IMR-90 (cell line): Measurements from ENCODE around the gene MRPS5. TPM values are rescaled to one million over a fixed set of nuclear protein-coding genes. Genes with fewer than 3 reads are reported as not detected.
"Not testable (repeated sequence)": the region's sequence is repeated elsewhere in the genome, so short reads cannot be mapped to it uniquely, and the experiment has no call there.

Source experiments
- ATAC-seq: fragments of 200-7000 bp; cut with Tn5 transposase; 2 replicates; pipeline ENCODE4 v1.9.1; 2020; ENCODE audit warnings: low read depth, mild to moderate bottlenecking, moderate library complexity
- BruUV-seq: library from RNA; stranded (reverse); fragments of 400-500 nt; replicated peaks from 2 replicates; lab custom pipeline; 2021; lab: Mats Ljungman, UMichigan
- CTCF ChIA-PET: fragments of 300-600 bp; formaldehyde crosslinking; extraction: SDS; loops from one replicate; lab custom pipeline; 2021; ENCODE audit warnings: antibody characterized with exemption; lab: Yijun Ruan, JAX
- POLR2A ChIA-PET: fragments of 300-600 bp; sonication (Branson Sonifier 250); formaldehyde crosslinking; loops from one replicate; lab custom pipeline; 2022; ENCODE audit warnings: antibody characterized with exemption; ENCODE audit not compliant: unreplicated experiment; lab: Charles Lee
- DNase-seq: peaks from one replicate; pipeline ENCODE4 v3.0.0; 2013
- H2AFZ ChIP-seq: replicated peaks from 2 replicates; pipeline ENCODE3; 2013; ENCODE audit warnings: low read length, mild to moderate bottlenecking; ENCODE audit not compliant: poor library complexity
- H2AK5ac ChIP-seq: 2 replicates; pipeline ENCODE4 v1.6.1; 2013; ENCODE audit warnings: low read depth, low read length, inconsistent platforms
- H2AK9ac ChIP-seq: replicated peaks from 2 replicates; pipeline ENCODE3; 2013; ENCODE audit warnings: mild to moderate bottlenecking, low read depth, low read length, moderate library complexity; ENCODE audit not compliant: poor library complexity
- H2BK120ac ChIP-seq: 2 replicates; pipeline ENCODE4 v1.6.1; 2013; ENCODE audit warnings: low read depth, low read length, inconsistent platforms
- H2BK15ac ChIP-seq: 3 replicates; pipeline ENCODE4 v1.6.1; 2013; ENCODE audit warnings: low read depth, low read length, inconsistent platforms
- H2BK20ac ChIP-seq: 2 replicates; pipeline ENCODE4 v1.6.1; 2013; ENCODE audit warnings: low read depth, mild to moderate bottlenecking, inconsistent platforms, low read length, moderate library complexity
- H2BK5ac ChIP-seq: 2 replicates; pipeline ENCODE4 v1.6.1; 2013; ENCODE audit warnings: mild to moderate bottlenecking, low read depth, low read length, inconsistent platforms; ENCODE audit not compliant: poor library complexity, severe bottlenecking
- H3K14ac ChIP-seq: replicated peaks from 2 replicates; pipeline ENCODE4 v1.6.1; 2013; ENCODE audit warnings: low read depth, low read length, inconsistent platforms
- H3K18ac ChIP-seq: 2 replicates; pipeline ENCODE4 v1.6.1; 2013; ENCODE audit warnings: low read depth, low read length, control low read depth
- H3K23ac ChIP-seq: 2 replicates; pipeline ENCODE4 v1.6.1; 2013; ENCODE audit warnings: low read depth, low read length, inconsistent platforms
- H3K27ac ChIP-seq: 2 replicates; pipeline ENCODE4 v1.5.1; 2013; ENCODE audit warnings: mild to moderate bottlenecking, control low read depth, low read length; ENCODE audit not compliant: insufficient read depth
- H3K27me3 ChIP-seq: 2 replicates; pipeline ENCODE4 v1.6.1; 2013; ENCODE audit warnings: low read length; ENCODE audit not compliant: control insufficient read depth, insufficient read depth
- H3K36me3 ChIP-seq: 2 replicates; pipeline ENCODE4 v1.6.1; 2013; ENCODE audit warnings: low read length, mixed read lengths; ENCODE audit not compliant: control insufficient read depth, insufficient read depth
- H3K4ac ChIP-seq: 2 replicates; pipeline ENCODE4 v1.6.1; 2013; ENCODE audit warnings: low read depth, low read length, inconsistent platforms
- H3K4me1 ChIP-seq: 2 replicates; pipeline ENCODE4 v1.6.1; 2013; ENCODE audit warnings: low read length, mixed read lengths; ENCODE audit not compliant: control insufficient read depth, insufficient read depth
- H3K4me2 ChIP-seq: 2 replicates; pipeline ENCODE4 v1.6.1; 2013; ENCODE audit warnings: low read depth, mild to moderate bottlenecking, control low read depth, low read length, moderate library complexity
- H3K4me3 ChIP-seq: 2 replicates; pipeline ENCODE4 v1.5.1; 2013; ENCODE audit warnings: low read depth, mild to moderate bottlenecking, control low read depth, low read length, moderate library complexity; ENCODE audit not compliant: insufficient read depth
- H3K56ac ChIP-seq: 2 replicates; pipeline ENCODE4 v1.6.1; 2013; ENCODE audit warnings: low read length, inconsistent platforms; ENCODE audit not compliant: insufficient read depth; ENCODE audit errors: extremely low read depth
- H3K79me1 ChIP-seq, 2 experiments: 2 replicates each; pipeline ENCODE4 v1.6.1; 2013; ENCODE audit warnings: low read length in 2 of 2, inconsistent platforms in 1 of 2, low read depth in 1 of 2
- H3K9ac ChIP-seq: 2 replicates; pipeline ENCODE4 v1.6.1; 2013; ENCODE audit warnings: low read depth, low read length, control low read depth
- H3K9me1 ChIP-seq: 2 replicates; pipeline ENCODE4 v1.6.1; 2013; ENCODE audit warnings: low read length, inconsistent platforms; ENCODE audit not compliant: insufficient read depth
- H3K9me3 ChIP-seq: 2 replicates; pipeline ENCODE4 v1.6.1; 2013; ENCODE audit warnings: low read length; ENCODE audit not compliant: control insufficient read depth, insufficient read depth
- H4K20me1 ChIP-seq: 2 replicates; pipeline ENCODE4 v1.6.1; 2013; ENCODE audit warnings: low read length, inconsistent platforms; ENCODE audit not compliant: insufficient read depth
- H4K5ac ChIP-seq: 2 replicates; pipeline ENCODE4 v1.6.1; 2013; ENCODE audit warnings: mild to moderate bottlenecking, low read depth, low read length, control low read depth
- H4K8ac ChIP-seq, 2 experiments: 2 replicates each; pipeline ENCODE4 v1.6.1; 2013; ENCODE audit warnings: low read depth in 2 of 2, low read length in 2 of 2, control low read depth in 1 of 2, inconsistent platforms in 1 of 2
- H4K91ac ChIP-seq: 2 replicates; pipeline ENCODE4 v1.6.1; 2013; ENCODE audit warnings: low read depth, low read length, inconsistent platforms; ENCODE audit not compliant: insufficient read depth
- WGBS, 2 experiments: methylation state at CpG; one replicate each; pipeline versions ENCODE4 v1.1.5 to v1.1.7; 2013; ENCODE audit warnings: missing lambda C conversion rate in 2 of 2; ENCODE audit not compliant: insufficient read length in 1 of 2; ENCODE audit errors: extremely low coverage in 2 of 2; 5-methylcytosine and 5-hydroxymethylcytosine counted together
- dilution Hi-C: fragments of 300-500 bp; cut with HindIII; formaldehyde crosslinking; loops from one replicate; pipeline ENCODE4 v1.14.3; 2018; ENCODE audit warnings: low sequenced_read_pairs; ENCODE audit not compliant: unreplicated experiment
- in situ Hi-C: fragments of 300-500 bp; cut with MboI; formaldehyde crosslinking; loops from 3 replicates; pipeline ENCODE4 v1.14.3; 2019; ENCODE audit warnings: low sequenced_read_pairs, inconsistent platforms, mixed read lengths
- intact Hi-C: fragments of 100-400 bp; cut with micrococcal nuclease; formaldehyde crosslinking; loops from 2 replicates; pipeline ENCODE4 v1.10.0; 2022
- polyA plus RNA-seq, 3 experiments: library from polyadenylated mRNA; depleted of rRNA; stranded (reverse); fragments of >200 nt; gene quantifications; 2 replicates each; pipeline ENCODE4 v1.2.3, GENCODE V29; 2012; ENCODE audit warnings: low replicate concordance in 1 of 3
- total RNA-seq: library from RNA; depleted of rRNA; stranded (reverse); fragments of >200 nt; gene quantifications from 2 replicates; pipeline ENCODE4 v1.2.3, GENCODE V29; 2012

Gene MRPS5
- total and polyA plus RNA-seq, 2 of the 4 experiments (the other 2 are of a cell fraction), result 27.6 to 44.1 TPM

- H3K9ac ChIP-seq, H3K4me1 ChIP-seq, DNase-seq, H3K9me1 ChIP-seq, H2BK120ac ChIP-seq, H2BK5ac ChIP-seq, H4K20me1 ChIP-seq, H3K14ac ChIP-seq, H4K8ac ChIP-seq, H3K79me1 ChIP-seq, POLR2A ChIA-PET, H3K18ac ChIP-seq, BruUV-seq, H3K4me2 ChIP-seq, H3K4ac ChIP-seq, H2AK5ac ChIP-seq, dilution Hi-C loops, H3K9me3 ChIP-seq, H4K91ac ChIP-seq, H3K23ac ChIP-seq, H2BK20ac ChIP-seq, H4K5ac ChIP-seq, ATAC-seq, H3K27ac ChIP-seq, in situ Hi-C loops, H3K4me3 ChIP-seq, intact Hi-C loops, H2AFZ ChIP-seq, H3K27me3 ChIP-seq, H2AK9ac ChIP-seq, CTCF ChIA-PET, H2BK15ac ChIP-seq, H3K56ac ChIP-seq: not testable (repeated sequence)
- no CpG with 5 or more reads among the region's 5 CpGs for WGBS, 2 experiments
- H3K36me3 ChIP-seq, result peaks cover 15% of the 10 kb centered on the region
Measured at GRCh38 chr2:95098273-95098672, 23.3 kb downstream of the MRPS5 start.
